Suprapubic skin (tissue), 3 donors: ENCODE measurements around the gene SAMD11.

Experiments
- EP300 ChIP-seq: sonication (generic); formaldehyde crosslinking; IDR thresholded peaks from one replicate; pipeline ENCODE4 v1.6.1; 2017; ENCODE audit warnings: antibody characterized with exemption
- POLR2A ChIP-seq, 2 donors: fragments of 450-650 bp; IDR thresholded peaks; one replicate each; pipeline ENCODE4 v1.6.1; 2017; ENCODE audit warnings: antibody characterized with exemption in 2 of 2, mild to moderate bottlenecking in 2 of 2, moderate library complexity in 2 of 2
- TF ChIP-seq, protein P1 (sequence below), 2 donors: fragments of 200-600 bp in 1 of 2; fragments of 450-650 bp in 1 of 2; sonication (generic) in 1 of 2; IDR thresholded peaks; one replicate each; pipeline ENCODE4 v1.5.1; 2016 to 2019; ENCODE audit warnings: antibody characterized with exemption in 2 of 2, mild to moderate bottlenecking in 1 of 2, moderate library complexity in 1 of 2

DNA sequence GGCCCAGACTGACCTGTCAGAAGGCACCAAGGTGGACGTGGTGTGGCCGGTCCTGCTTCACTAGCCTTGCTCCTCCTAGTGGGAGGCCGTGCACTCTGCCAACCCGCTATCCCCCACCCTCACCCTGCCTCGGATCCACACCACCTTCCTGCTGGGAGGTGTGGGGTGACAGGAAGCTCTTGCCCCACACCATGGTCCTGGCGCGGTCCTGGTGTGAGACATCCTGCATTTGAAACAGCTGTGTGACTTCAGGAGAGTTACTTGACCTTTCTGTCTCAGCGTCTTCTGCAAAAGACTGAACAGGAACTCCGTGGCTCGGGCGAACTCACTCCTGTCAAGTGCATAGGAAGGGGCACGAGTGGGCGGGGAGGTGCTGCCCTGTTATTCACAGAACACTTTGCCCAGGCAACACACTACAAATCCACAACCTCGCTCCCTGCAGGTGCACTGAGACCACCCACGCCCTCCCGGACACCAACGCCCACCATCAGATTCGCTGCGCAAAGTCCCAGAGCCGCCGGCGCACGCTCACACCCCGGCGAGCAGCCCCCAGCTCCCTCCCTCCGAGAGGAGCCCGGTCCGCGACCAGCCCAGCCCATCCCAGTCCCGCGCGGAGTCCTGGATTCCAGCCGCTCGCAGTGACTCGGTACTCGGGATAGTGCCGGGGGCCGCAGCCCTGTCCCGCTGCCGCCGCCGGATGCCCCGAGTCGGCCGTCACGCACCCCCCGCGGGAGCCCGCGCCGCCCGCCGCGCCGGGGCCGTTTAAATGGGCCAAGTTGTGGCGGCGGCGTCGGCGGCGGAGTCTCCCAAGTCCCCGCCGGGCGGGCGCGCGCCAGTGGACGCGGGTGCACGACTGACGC, at the start of gene SAMD11:
- TF ChIP-seq, protein P1, sequence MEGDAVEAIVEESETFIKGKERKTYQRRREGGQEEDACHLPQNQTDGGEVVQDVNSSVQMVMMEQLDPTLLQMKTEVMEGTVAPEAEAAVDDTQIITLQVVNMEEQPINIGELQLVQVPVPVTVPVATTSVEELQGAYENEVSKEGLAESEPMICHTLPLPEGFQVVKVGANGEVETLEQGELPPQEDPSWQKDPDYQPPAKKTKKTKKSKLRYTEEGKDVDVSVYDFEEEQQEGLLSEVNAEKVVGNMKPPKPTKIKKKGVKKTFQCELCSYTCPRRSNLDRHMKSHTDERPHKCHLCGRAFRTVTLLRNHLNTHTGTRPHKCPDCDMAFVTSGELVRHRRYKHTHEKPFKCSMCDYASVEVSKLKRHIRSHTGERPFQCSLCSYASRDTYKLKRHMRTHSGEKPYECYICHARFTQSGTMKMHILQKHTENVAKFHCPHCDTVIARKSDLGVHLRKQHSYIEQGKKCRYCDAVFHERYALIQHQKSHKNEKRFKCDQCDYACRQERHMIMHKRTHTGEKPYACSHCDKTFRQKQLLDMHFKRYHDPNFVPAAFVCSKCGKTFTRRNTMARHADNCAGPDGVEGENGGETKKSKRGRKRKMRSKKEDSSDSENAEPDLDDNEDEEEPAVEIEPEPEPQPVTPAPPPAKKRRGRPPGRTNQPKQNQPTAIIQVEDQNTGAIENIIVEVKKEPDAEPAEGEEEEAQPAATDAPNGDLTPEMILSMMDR (IDR thresholded peaks at IDR 0.05): no peak
- no peak for TF ChIP-seq POLR2A (IDR thresholded peaks at IDR 0.05)
- no peak for TF ChIP-seq EP300
